Measurements from ENCODE around the gene ISM1. TPM values are rescaled to one million over a fixed set of nuclear protein-coding genes. Genes with fewer than 3 reads are reported as not detected.

Gene ISM1
- total and polyA plus RNA-seq, 2 of the 13 experiments (the other 11 are each of a cell fraction or from before 2014, with no cell fraction given) = 0.40 to 1.4 TPM

GRCh38 chr20:13220194-13220903 is 725 bp upstream of the ISM1 start:
- POLR2A ChIA-PET = interaction anchor here (0.7 to 1.7 kb wide), 3 partner anchors 20 to 42 kb away, joined by 3 to 12 read pairs (median 3); no protein-coding TSS in a partner anchor
- no peaks in the 10 kb centered on the region for H3K79me2 ChIP-seq (ENCODE audit: insufficient read depth, low read length)
- no peak overlapping the region for H2AFZ ChIP-seq (ENCODE audit: low read length)
- FAIRE-seq (no peak), ATAC-seq (peak; percentile 60), DNase-seq (ENCODE audit: low spot score) (no peak)
- in situ Hi-C loops (cut with HindIII; ENCODE audit: extremely low pct_ligation_motif_present, low pct_unique_long_range_greater_than_20kb) = no loop called here
- no peak overlapping the region for H3K27ac ChIP-seq (ENCODE audit: extremely low read length, insufficient read depth, low read length)
- CTCF ChIA-PET (ENCODE audit: low intra/inter-chr PET ratio, low total read pairs) = no interaction called here
- intact Hi-C loops (cut with micrococcal nuclease; ENCODE audit: unreplicated experiment) = loop anchor here (5.0 kb wide), 1 partner anchor 327 kb away; no protein-coding TSS in a partner anchor
- 21% methylated on average over 41 of the region's 63 CpGs for WGBS (ENCODE audit: low lambda C conversion rate)
- H3K4me1 ChIP-seq (ENCODE audit: insufficient read depth, low read length) = peaks cover 34% of the 10 kb centered on the region
- peak overlapping the region; percentile 94 for H3K4me2 ChIP-seq (ENCODE audit: low read depth, low read length)
- peak overlapping the region; percentile 40 for H3K9ac ChIP-seq (ENCODE audit: insufficient read depth, low read depth, low read length)
- no peaks in the 10 kb centered on the region for H3K36me3 ChIP-seq (replicated peaks in 1 of 2; ENCODE audit: control insufficient read depth in 1 of 2, insufficient read depth in 2 of 2, low read length in 2 of 2)
- BruUV-seq (replicated peaks) = TSS peak; percentile 65
- peak overlapping the region; percentile 60 to 81 (median 77) for H3K4me3 ChIP-seq (replicated peaks in 1 of 3; ENCODE audit: insufficient read depth in 1 of 3, low read depth in 2 of 3, low read length in 3 of 3)
- peaks cover 0 to 42% of the 10 kb centered on the region in 2 experiments; a peak in 3 of 5 replicates for H3K27me3 ChIP-seq (ENCODE audit: control insufficient read depth in 1 of 2, insufficient read depth in 2 of 2, low read length in 2 of 2)
- H4K20me1 ChIP-seq (ENCODE audit: insufficient read depth, low read length) = no peaks in the 10 kb centered on the region
- no peaks in the 10 kb centered on the region for H3K9me3 ChIP-seq (ENCODE audit: low read length)
- TF ChIP-seq TAF15 (IDR thresholded peaks at IDR 0.05; ENCODE audit: low read depth, low read length, poor library complexity, severe bottlenecking) (peak; percentile 94), ZNF432 (CRISPR knock-in tag; IDR thresholded peaks at IDR 0.05; ENCODE audit: borderline replicate concordance) (peak; percentile 29; the same call in 1 of the 2 replicates), ZBTB10 (CRISPR knock-in tag; IDR thresholded peaks at IDR 0.05; ENCODE audit: borderline replicate concordance) (peak; percentile 59; the same call in 1 of the 2 replicates), NCOA1 (CRISPR knock-in tag; IDR thresholded peaks at IDR 0.05) (no peak), TCF7L2 (IDR thresholded peaks at IDR 0.05; ENCODE audit: low read depth, low read length) (no peak), ZNF460 (CRISPR knock-in tag; IDR thresholded peaks at IDR 0.05; ENCODE audit: borderline replicate concordance) (no peak), MEIS2 (CRISPR knock-in tag; IDR thresholded peaks at IDR 0.05) (peak; percentile 84), ATF3 (CRISPR knock-in tag; IDR thresholded peaks at IDR 0.05) (peak; percentile 36; the same call in 1 of the 2 replicates), BRF2 (CRISPR knock-in tag; IDR thresholded peaks at IDR 0.05) (no peak), SIN3B (IDR thresholded peaks at IDR 0.05; ENCODE audit: low read length) (no peak), ARID5B (CRISPR knock-in tag; IDR thresholded peaks at IDR 0.05) (no peak; the same call in 1 of the 2 replicates), ZBTB49 (CRISPR knock-in tag; IDR thresholded peaks at IDR 0.05; ENCODE audit: borderline replicate concordance) (no peak)

Measured in HepG2 (cell line).